ENCODE results near the gene BRI3.

BRI3 gene

DNA sequence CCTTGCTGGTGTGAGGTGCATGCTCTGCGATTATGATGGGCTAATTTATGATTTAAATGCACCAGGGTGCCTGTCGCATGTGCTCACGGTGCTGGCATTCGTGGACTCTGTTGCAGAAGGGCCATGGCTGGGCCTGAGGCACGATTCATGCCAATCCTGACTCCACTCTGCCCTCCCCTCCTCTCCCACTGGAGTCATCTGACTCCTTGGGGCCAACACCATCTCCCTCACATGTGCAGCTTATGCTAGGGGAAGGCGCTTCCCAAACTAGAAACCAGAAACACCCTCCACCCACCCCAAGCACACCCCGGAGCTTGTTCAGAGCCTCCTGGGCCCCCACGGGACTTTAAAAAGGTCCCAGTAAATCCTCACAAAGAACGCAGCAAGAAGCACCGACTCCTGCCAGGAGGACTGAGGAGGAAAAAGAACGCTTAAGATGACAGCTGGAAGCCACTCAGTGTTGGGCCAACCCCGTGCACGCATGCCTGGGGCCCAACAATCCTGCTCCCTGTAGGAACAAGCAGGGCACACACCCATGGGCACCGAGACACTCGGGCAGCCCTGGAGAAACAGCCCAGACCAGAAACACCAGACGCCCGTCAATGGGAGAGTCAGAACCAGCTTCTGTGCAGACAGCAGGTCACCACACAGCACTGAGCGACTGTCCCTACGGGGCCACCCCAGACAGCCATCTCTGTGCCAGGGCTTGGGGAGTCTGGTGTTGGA is 14.1 kb downstream of the BRI3 start:
- WGBS, 2 experiments = 91 to 92% methylated on average over 19 of the region's 19 CpGs
- H3K4me3 ChIP-seq (ENCODE audit: insufficient read depth, low read depth, low read length) = no peak overlapping the region

DNA sequence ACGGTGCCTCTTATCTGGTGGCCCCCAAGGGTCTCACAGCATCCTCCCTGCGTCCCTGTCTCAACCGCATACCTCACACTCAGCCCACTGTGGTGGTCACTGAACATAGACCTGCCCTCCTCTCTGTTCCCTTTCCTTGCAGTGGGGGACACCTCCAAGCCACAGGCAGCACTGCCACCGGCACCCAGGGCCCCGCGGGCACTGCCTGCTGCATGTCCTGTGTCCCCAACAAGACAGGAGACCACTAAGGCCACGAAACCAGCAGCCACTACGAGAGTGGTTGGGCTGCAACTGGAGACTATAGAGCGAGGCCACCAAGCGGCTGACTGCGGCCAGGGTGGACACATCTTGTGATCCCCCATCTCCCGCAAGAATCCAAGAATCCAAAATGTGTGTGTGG is 15.3 kb downstream of the BRI3 start:
- Histone ChIP-seq H3K9me3 (ENCODE audit: control insufficient read depth, low read length) (no peaks in the 10 kb centered on the region), H3K27ac (ENCODE audit: insufficient read depth, low read depth, low read length, poor library complexity, severe bottlenecking) (no peak overlapping the region), H3K4me3 (ENCODE audit: insufficient read depth, low read depth, low read length) (no peak overlapping the region), H3K4me1 (ENCODE audit: control insufficient read depth, insufficient read depth, low read length) (peaks cover 14% of the 10 kb centered on the region), H3K36me3 (ENCODE audit: control insufficient read depth, insufficient read depth, low read length) (peaks cover 15% of the 10 kb centered on the region), H3K27me3 (ENCODE audit: control insufficient read depth, insufficient read depth, low read length, poor library complexity, severe bottlenecking) (no peaks in the 10 kb centered on the region)
- 85 to 87% methylated on average over 12 of the region's 12 CpGs for WGBS, 2 experiments

More for the DNA sequence above, 14.1 kb downstream of the BRI3 start:
- Histone ChIP-seq H3K27ac (ENCODE audit: insufficient read depth, low read depth, low read length, poor library complexity, severe bottlenecking) (no peak overlapping the region), H3K36me3 (ENCODE audit: control insufficient read depth, insufficient read depth, low read length) (peaks cover 16% of the 10 kb centered on the region), H3K4me1 (ENCODE audit: control insufficient read depth, insufficient read depth, low read length) (peaks cover 9% of the 10 kb centered on the region), H3K27me3 (ENCODE audit: control insufficient read depth, insufficient read depth, low read length, poor library complexity, severe bottlenecking) (no peaks in the 10 kb centered on the region), H3K9me3 (ENCODE audit: control insufficient read depth, low read length) (no peaks in the 10 kb centered on the region)

DNA sequence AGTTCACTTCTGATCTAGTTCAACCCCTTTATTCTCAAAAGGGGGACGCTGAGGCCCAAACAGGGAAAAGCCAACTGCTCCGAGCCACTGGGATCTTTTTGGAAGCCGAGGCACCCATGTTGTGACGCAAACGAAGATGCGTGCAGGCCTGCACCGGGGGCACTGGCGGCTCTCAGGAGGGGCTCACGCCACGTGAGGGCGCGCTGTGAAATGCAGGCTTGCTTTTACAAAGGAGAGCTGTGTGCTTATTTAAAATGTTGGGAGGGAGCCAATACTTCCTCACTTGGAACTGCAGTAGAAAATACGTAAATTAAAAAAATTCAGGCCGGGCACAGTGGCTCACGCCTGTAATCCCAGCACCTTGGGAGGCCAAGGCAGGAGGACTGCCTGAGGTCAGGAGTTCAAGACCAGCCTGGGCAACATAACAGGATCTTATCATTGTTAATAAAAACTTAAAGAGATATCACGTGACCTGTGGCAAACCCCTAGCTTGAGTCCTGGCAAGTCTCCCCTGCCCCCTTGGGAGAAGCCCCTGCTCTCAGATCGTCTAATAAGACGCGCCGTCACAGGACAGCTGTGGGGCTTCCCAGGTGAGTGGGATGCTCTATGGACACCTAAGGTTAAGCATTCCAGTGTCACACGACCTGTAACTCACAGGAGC is 16.3 kb downstream of the BRI3 start:
- WGBS, 2 experiments = 92% methylated on average over 21 of the region's 21 CpGs
- Histone ChIP-seq H3K9me3 (ENCODE audit: control insufficient read depth, low read length) (no peaks in the 10 kb centered on the region), H3K27ac (ENCODE audit: insufficient read depth, low read depth, low read length, poor library complexity, severe bottlenecking) (no peak overlapping the region), H3K36me3 (ENCODE audit: control insufficient read depth, insufficient read depth, low read length) (peaks cover 6% of the 10 kb centered on the region), H3K27me3 (ENCODE audit: control insufficient read depth, insufficient read depth, low read length, poor library complexity, severe bottlenecking) (no peaks in the 10 kb centered on the region), H3K4me3 (ENCODE audit: insufficient read depth, low read depth, low read length) (no peak overlapping the region), H3K4me1 (ENCODE audit: control insufficient read depth, insufficient read depth, low read length) (peaks cover 14% of the 10 kb centered on the region)

DNA sequence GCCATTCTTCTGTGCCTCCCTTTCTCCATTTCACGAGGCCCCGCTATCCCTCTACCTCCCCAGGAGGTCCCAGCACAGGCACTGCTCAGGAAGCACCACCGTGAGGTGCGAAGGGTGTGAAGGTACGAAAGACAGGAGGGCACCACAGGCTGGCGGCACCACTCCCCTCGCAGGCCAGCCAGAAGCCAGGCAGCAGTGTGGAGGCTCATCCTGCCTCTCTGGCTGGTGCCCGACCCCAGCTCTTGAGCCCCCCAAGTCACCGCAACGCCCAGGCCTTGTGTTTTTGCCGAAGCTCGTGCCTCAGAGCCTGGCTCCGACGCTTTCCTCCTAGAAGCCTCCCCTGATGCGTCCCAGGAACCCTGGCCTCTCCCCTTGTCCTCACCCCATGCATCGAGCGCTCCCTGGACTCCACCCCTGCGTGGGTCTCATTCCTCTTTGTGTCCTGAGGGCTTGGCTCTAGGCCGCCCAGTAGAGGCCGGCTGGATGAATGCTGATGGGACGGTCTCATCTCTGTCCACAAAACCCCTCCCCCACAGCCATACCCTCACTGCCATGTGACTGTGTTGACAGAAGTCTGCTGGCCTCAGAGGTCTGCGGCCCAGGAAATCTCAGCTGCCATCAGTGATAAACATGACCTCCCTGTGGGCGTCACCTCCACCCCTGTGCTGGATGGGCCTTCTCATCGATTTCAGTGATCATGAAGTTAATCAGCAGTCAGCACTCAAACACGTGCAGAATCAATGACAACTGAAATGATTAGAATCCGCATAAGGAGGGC is 19.3 kb downstream of the BRI3 start:
- Histone ChIP-seq H3K27ac (ENCODE audit: insufficient read depth, low read depth, low read length, poor library complexity, severe bottlenecking) (no peak overlapping the region), H3K4me1 (ENCODE audit: control insufficient read depth, insufficient read depth, low read length) (peaks cover 19% of the 10 kb centered on the region), H3K4me3 (ENCODE audit: insufficient read depth, low read depth, low read length) (no peak overlapping the region), H3K9me3 (ENCODE audit: control insufficient read depth, low read length) (no peaks in the 10 kb centered on the region), H3K36me3 (ENCODE audit: control insufficient read depth, insufficient read depth, low read length) (no peaks in the 10 kb centered on the region), H3K27me3 (ENCODE audit: control insufficient read depth, insufficient read depth, low read length, poor library complexity, severe bottlenecking) (no peaks in the 10 kb centered on the region)
- WGBS, 2 experiments = 87% methylated on average over 26 of the region's 26 CpGs

DNA sequence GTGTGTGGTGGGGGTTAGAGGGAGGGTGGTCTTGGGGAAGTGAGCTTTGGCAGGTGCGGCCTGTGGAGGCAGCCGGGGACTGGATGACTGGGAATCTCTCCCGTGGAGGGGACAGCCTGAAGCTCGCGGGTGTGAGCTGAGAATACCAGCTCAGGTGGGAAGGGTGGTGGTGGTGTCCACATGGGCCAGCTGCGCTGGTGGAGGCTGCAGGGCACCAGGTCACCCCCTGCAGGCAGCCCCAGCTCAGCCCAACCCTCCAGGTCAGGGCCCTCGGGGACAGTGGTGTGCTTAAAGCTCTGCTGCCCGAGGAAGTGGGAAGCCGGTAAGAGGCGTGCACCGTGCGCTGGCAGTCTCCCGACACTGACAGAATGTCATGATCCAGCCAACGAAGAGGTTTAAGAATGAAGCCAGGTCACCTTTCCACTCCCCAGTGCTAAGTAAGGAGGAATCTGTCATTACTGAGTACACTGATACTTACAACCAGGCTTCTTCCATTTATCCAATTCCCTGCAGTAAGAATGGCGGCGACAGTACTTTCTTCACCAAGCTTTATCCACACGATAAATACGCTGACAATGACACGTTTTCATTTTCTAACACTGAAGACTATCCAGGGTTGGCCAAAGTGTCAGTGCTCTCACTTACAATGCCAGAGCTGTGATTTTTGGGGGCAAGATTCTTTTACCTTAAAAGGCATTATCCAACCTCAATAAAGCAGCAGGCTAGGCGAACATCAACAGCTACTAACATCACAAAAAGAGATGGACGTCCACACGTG is 20.4 kb downstream of the BRI3 start:
- H3K4me1 ChIP-seq (ENCODE audit: control insufficient read depth, insufficient read depth, low read length) = peaks cover 19% of the 10 kb centered on the region
- H3K27ac ChIP-seq (ENCODE audit: insufficient read depth, low read depth, low read length, poor library complexity, severe bottlenecking) = no peak overlapping the region
- 91 to 92% methylated on average over 22 of the region's 22 CpGs for WGBS, 2 experiments
- H3K36me3 ChIP-seq (ENCODE audit: control insufficient read depth, insufficient read depth, low read length) = no peaks in the 10 kb centered on the region
- no peaks in the 10 kb centered on the region for H3K9me3 ChIP-seq (ENCODE audit: control insufficient read depth, low read length)
- H3K27me3 ChIP-seq (ENCODE audit: control insufficient read depth, insufficient read depth, low read length, poor library complexity, severe bottlenecking) = no peaks in the 10 kb centered on the region
- no peak overlapping the region for H3K4me3 ChIP-seq (ENCODE audit: insufficient read depth, low read depth, low read length)

DNA sequence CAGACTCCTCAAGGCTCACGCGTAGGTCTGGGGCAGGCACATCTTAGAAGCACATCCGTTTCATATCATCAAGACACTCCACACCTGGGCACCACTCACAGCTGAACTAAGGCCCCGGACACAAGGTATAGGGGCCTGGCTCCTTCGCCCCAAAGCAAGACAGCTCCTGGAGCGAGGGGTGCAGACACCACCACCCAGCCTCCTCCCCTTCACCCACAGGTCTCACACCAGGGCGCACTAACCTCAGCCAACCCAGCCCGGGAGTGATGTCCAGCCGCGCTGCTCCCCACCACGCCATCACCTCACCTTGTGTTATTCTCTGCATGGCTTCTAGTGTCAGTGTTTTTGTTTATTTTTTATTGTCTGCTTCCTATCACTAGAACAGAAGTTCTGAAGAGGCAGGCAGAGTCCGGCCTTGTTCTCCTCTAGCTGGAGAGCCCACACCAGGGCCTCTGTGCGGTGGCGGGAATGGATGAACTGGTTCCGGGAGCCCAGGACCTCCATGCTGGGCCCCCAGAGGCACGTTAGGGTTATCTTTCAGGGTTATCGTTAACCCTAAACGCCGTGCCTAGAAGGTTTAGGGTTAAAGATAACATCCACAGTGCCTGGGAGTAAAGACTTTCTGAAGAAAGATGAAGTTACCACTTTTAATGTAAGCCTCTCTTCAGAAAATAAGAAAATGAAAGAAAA is 21.8 kb downstream of the BRI3 start:
- Histone ChIP-seq H3K36me3 (ENCODE audit: control insufficient read depth, insufficient read depth, low read length) (peaks cover 6% of the 10 kb centered on the region), H3K4me3 (ENCODE audit: insufficient read depth, low read depth, low read length) (no peak overlapping the region), H3K27me3 (ENCODE audit: control insufficient read depth, insufficient read depth, low read length, poor library complexity, severe bottlenecking) (no peaks in the 10 kb centered on the region), H3K4me1 (ENCODE audit: control insufficient read depth, insufficient read depth, low read length) (peaks cover 19% of the 10 kb centered on the region), H3K9me3 (ENCODE audit: control insufficient read depth, low read length) (no peaks in the 10 kb centered on the region), H3K27ac (ENCODE audit: insufficient read depth, low read depth, low read length, poor library complexity, severe bottlenecking) (no peak overlapping the region)
- 89 to 91% methylated on average over 19 of the region's 19 CpGs for WGBS, 2 experiments

DNA sequence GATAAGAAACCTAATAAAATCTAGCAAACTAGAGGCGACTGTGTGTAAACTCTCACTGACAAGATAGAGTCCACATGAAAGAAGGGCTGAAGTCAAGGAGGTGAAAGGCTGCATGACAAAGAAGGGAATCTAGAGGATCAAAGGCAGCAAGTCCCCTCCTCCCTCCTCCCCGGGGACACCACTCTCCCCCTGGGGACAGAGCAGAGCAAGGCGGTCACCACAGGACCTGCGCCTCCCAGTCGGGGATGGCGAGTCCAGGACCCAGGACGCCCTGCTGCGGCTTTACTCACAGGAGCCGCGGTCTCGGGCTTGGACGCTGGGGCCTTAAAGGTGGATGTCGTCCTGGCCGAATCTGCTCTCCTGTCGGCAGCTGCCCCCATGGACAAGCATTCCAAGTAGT is 22.4 kb downstream of the BRI3 start:
- Histone ChIP-seq H3K9me3 (ENCODE audit: control insufficient read depth, low read length) (no peaks in the 10 kb centered on the region), H3K27me3 (ENCODE audit: control insufficient read depth, insufficient read depth, low read length, poor library complexity, severe bottlenecking) (no peaks in the 10 kb centered on the region), H3K27ac (ENCODE audit: insufficient read depth, low read depth, low read length, poor library complexity, severe bottlenecking) (no peak overlapping the region), H3K36me3 (ENCODE audit: control insufficient read depth, insufficient read depth, low read length) (peaks cover 6% of the 10 kb centered on the region), H3K4me1 (ENCODE audit: control insufficient read depth, insufficient read depth, low read length) (peaks cover 19% of the 10 kb centered on the region), H3K4me3 (ENCODE audit: insufficient read depth, low read depth, low read length) (no peak overlapping the region)
- 23 to 36% methylated on average over 15 of the region's 15 CpGs for WGBS, 2 experiments

DNA sequence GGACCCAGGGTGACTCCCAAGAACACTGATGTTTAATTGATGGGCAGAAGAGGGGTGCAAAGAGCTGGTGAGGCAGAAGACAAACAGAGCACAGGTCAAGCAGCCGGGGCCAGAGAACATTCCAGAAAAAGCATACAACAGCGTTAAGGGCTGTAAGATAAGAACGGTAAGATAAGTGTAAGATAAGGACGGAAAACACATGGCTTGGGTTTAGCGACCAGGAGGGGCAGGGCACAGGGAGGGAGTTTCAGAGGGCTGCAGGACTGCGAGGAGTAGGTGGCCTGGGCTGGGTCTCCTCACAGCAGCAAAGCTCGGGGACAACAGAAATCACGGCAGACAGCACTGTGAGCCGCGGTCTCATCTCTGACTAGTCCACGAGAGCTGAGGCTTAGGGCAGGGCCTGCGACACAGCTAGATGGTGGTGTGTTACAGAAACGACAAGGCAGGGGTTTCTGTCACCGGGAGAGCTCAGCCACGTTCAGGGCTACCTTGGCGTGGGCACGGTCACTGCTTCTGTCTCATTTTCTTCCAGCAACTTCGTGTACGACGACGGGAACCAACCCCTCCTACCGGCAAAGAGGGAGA is 24.6 kb downstream of the BRI3 start:
- no peak overlapping the region for H3K4me3 ChIP-seq (ENCODE audit: insufficient read depth, low read depth, low read length)
- no peaks in the 10 kb centered on the region for H3K27me3 ChIP-seq (ENCODE audit: control insufficient read depth, insufficient read depth, low read length, poor library complexity, severe bottlenecking)
- H3K27ac ChIP-seq (ENCODE audit: insufficient read depth, low read depth, low read length, poor library complexity, severe bottlenecking) = no peak overlapping the region
- H3K36me3 ChIP-seq (ENCODE audit: control insufficient read depth, insufficient read depth, low read length) = peaks cover 6% of the 10 kb centered on the region
- 94 to 95% methylated on average over 22 of the region's 22 CpGs for WGBS, 2 experiments
- H3K4me1 ChIP-seq (ENCODE audit: control insufficient read depth, insufficient read depth, low read length) = peaks cover 11% of the 10 kb centered on the region
- H3K9me3 ChIP-seq (ENCODE audit: control insufficient read depth, low read length) = no peaks in the 10 kb centered on the region

DNA sequence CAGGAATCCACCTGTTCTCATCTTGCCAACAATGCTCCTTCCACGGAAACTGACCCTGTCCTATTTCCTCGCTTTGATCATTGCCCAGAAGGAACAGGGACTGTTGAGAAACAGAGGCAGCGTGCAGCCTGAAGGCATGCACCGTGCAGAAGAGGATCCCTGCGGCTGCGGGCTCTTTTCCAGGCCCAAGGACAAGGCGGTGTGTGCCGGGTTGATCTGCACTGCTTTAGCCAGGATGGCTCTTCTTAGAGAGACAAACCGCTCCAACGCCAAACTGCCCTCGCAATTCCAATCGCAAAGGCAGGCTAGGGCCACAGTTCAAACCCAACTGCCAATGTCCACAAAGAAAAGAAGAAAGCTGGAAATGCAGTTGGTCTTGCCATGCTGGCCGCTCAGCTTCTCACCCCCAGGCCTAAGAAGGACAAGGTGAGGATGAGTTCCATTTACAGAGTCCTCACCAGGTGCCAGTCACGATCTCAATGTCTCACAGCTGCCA is 26.5 kb downstream of the BRI3 start:
- H3K9me3 ChIP-seq (ENCODE audit: control insufficient read depth, low read length) = no peaks in the 10 kb centered on the region
- H3K4me1 ChIP-seq (ENCODE audit: control insufficient read depth, insufficient read depth, low read length) = peaks cover 11% of the 10 kb centered on the region
- H3K36me3 ChIP-seq (ENCODE audit: control insufficient read depth, insufficient read depth, low read length) = peaks cover 6% of the 10 kb centered on the region
- 95 to 96% methylated on average over 14 of the region's 14 CpGs for WGBS, 2 experiments
- H3K4me3 ChIP-seq (ENCODE audit: insufficient read depth, low read depth, low read length) = no peak overlapping the region
- no peak overlapping the region for H3K27ac ChIP-seq (ENCODE audit: insufficient read depth, low read depth, low read length, poor library complexity, severe bottlenecking)
- no peaks in the 10 kb centered on the region for H3K27me3 ChIP-seq (ENCODE audit: control insufficient read depth, insufficient read depth, low read length, poor library complexity, severe bottlenecking)
